Naive thymus-derived CD4-positive, alpha-beta T cell (primary cell): ENCODE data around the gene MAP2K7. TPM values are rescaled to one million over a fixed set of nuclear protein-coding genes. Genes with fewer than 3 reads are reported as not detected.
A peak's percentile ranks its signal among the peaks of the same experiment; 100 is the strongest.

Experiments
- ATAC-seq: fragments of 150-1000 bp; cut with Tn5 transposase; 2 replicates; pipeline ENCODE4 v1.10.0; 2021; ENCODE audit warnings: mild to moderate bottlenecking, moderate library complexity
- CTCF ChIA-PET: fragments of 350-600 bp; sonication (Branson Sonifier 250); formaldehyde crosslinking; loops from one replicate; lab custom pipeline; 2021; ENCODE audit warnings: antibody characterized with exemption; lab: Charles Lee
- POLR2A ChIA-PET: fragments of 350-600 bp; sonication (Branson Sonifier 250); formaldehyde crosslinking; loops from one replicate; lab custom pipeline; 2021; ENCODE audit warnings: antibody characterized with exemption, inconsistent platforms; lab: Charles Lee
- DNase-seq, 9 donors: peaks; one replicate each; pipeline versions ENCODE4 v3.0.0 to v3.0.0-alpha.2; 2020 to 2022; ENCODE audit warnings: mixed read lengths in 1 of 9
- H3K27ac ChIP-seq: one replicate; pipeline ENCODE4 v1.7.0; 2013; ENCODE audit warnings: mild to moderate bottlenecking, low read depth, low read length, moderate library complexity
- H3K27me3 ChIP-seq, 2 donors: one replicate each; pipeline ENCODE4 v1.7.0; 2013; ENCODE audit warnings: low read length in 2 of 2, mild to moderate bottlenecking in 2 of 2, moderate library complexity in 2 of 2; ENCODE audit not compliant: control insufficient read depth in 2 of 2, insufficient read depth in 2 of 2
- H3K36me3 ChIP-seq, 3 experiments: 1 replicate in 2 of 3; 2 replicates in 1 of 3; pipeline ENCODE4 v1.7.0; 2013; ENCODE audit warnings: low read length in 3 of 3, mild to moderate bottlenecking in 3 of 3, moderate library complexity in 1 of 3; ENCODE audit not compliant: insufficient read depth in 3 of 3, control insufficient read depth in 2 of 3
- H3K4me1 ChIP-seq, 2 donors: one replicate each; pipeline ENCODE4 v1.7.0; 2013; ENCODE audit warnings: low read length in 2 of 2, mild to moderate bottlenecking in 2 of 2, moderate library complexity in 1 of 2; ENCODE audit not compliant: control insufficient read depth in 2 of 2, insufficient read depth in 2 of 2
- H3K4me3 ChIP-seq: 2 replicates; pipeline ENCODE4 v1.7.0; 2013; ENCODE audit warnings: mild to moderate bottlenecking, low read length
- H3K9me3 ChIP-seq, 3 experiments: 1 replicate in 2 of 3; 2 replicates in 1 of 3; pipeline ENCODE4 v1.7.0; 2013; ENCODE audit warnings: low read length in 3 of 3; ENCODE audit not compliant: control insufficient read depth in 2 of 3
- H3K27ac Mint-ChIP-seq, 9 donors: one replicate each; pipeline ENCODE4 v1.8.0; 2020 to 2022; ENCODE audit warnings: mixed read lengths in 9 of 9, mild to moderate bottlenecking in 8 of 9, moderate library complexity in 5 of 9, inconsistent platforms in 2 of 9
- H3K27me3 Mint-ChIP-seq, 5 donors: one replicate each; pipeline ENCODE4 v1.8.0; 2021 to 2022; ENCODE audit warnings: mixed read lengths in 5 of 5, mild to moderate bottlenecking in 1 of 5
- H3K36me3 Mint-ChIP-seq, 5 donors: one replicate each; pipeline ENCODE4 v1.8.0; 2020 to 2022; ENCODE audit warnings: mixed read lengths in 5 of 5, mild to moderate bottlenecking in 3 of 5, inconsistent platforms in 1 of 5
- H3K4me1 Mint-ChIP-seq, 7 donors: one replicate each; pipeline ENCODE4 v1.8.0; 2020 to 2022; ENCODE audit warnings: mixed read lengths in 7 of 7, mild to moderate bottlenecking in 3 of 7, inconsistent platforms in 1 of 7
- H3K4me3 Mint-ChIP-seq, 10 donors: one replicate each; pipeline ENCODE4 v1.8.0; 2020 to 2022; ENCODE audit warnings: mild to moderate bottlenecking in 10 of 10, mixed read lengths in 10 of 10, moderate library complexity in 6 of 10, inconsistent platforms in 2 of 10
- H3K9me3 Mint-ChIP-seq, 11 donors: one replicate each; pipeline ENCODE4 v1.8.0; 2020 to 2022; ENCODE audit warnings: mixed read lengths in 11 of 11, mild to moderate bottlenecking in 4 of 11, inconsistent platforms in 1 of 11, moderate library complexity in 1 of 11
- intact Hi-C, 2 donors: fragments of 100-400 bp; cut with micrococcal nuclease; formaldehyde crosslinking; loops; one replicate each; pipeline ENCODE4 v1.15.1; 2023
- polyA plus RNA-seq, 2 donors: library from polyadenylated mRNA; unstranded; fragments of 300-500 nt; fragmentation: Illumina TruSeq; gene quantifications; one replicate each; pipeline ENCODE4 v1.2.3, GENCODE V29; 2021
- total RNA-seq, 6 experiments: library from RNA in 5 of 6; stranded (reverse) in 5 of 6; gene quantifications; 1 replicate in 5 of 6; 2 replicates in 1 of 6; pipeline ENCODE4 v1.2.3 and lab custom pipeline; 2021 to 2026

MAP2K7 gene
- total and polyA plus RNA-seq, 7 experiments from 2014 or later: 1.8 to 109 (median 64.4) TPM

GRCh38 chr19:7873304-7874075 lies 30.2 kb upstream of the MAP2K7 start:
- Mint-ChIP-seq H3K9me3 (peaks cover 0 to 4% (median 0%) of the 10 kb centered on the region in 11 donors), H3K27me3 (peaks cover 0 to 52% (median 8%) of the 10 kb centered on the region in 5 donors), H3K4me3 (peak overlapping the region; percentile 55 to 85 (median 74)), H3K4me1 (peaks cover 15 to 30% (median 24%) of the 10 kb centered on the region in 7 donors), H3K27ac (no peak overlapping the region), H3K36me3 (peaks cover 0 to 5% (median 0%) of the 10 kb centered on the region in 5 donors)
- Histone ChIP-seq H3K27me3 (peaks cover 0 to 2% of the 10 kb centered on the region in 2 donors), H3K4me1 (peaks cover 14 to 26% of the 10 kb centered on the region in 2 donors), H3K4me3 (no peak overlapping the region), H3K27ac (no peak overlapping the region), H3K9me3 (no peaks in the 10 kb centered on the region), H3K36me3 (no peaks in the 10 kb centered on the region)
- intact Hi-C loops: no loop called here
- no peak for DNase-seq
- ChIA-PET CTCF (interaction anchor here (1.0 kb wide), 1 partner anchor 55 kb away, joined by 3 read pairs; no protein-coding TSS in a partner anchor), POLR2A (interaction anchor here (1.2 kb wide), 1 partner anchor 11 kb away, joined by 3 read pairs; no protein-coding TSS in a partner anchor)
- ATAC-seq: no peak

GRCh38 chr19:7874076-7874896 lies 29.4 kb upstream of the MAP2K7 start, which contains the start of gene PRR36:
PRR36 (minus strand) TSS chr19:7874390; CDS start chr19:7873689, 701 bp downstream.
- no peak within 1 kb of the TSS for H3K4me3 ChIP-seq
- CTCF ChIA-PET: no interaction called here

GRCh38 chr19:7874897-7875273 lies 28.8 kb upstream of the MAP2K7 start:
- no peak overlapping the region for H3K4me3 ChIP-seq
- POLR2A ChIA-PET: interaction anchor here (1.1 to 1.3 kb wide), 2 partner anchors 12 to 29 kb away, joined by 3 read pairs; partner anchors contain the start of gene MAP2K7
- DNase-seq: no peak
- H3K27me3 ChIP-seq: peaks cover 0 to 2% of the 10 kb centered on the region in 2 donors
- no peaks in the 10 kb centered on the region for H3K36me3 ChIP-seq
- peaks cover 0 to 48% (median 8%) of the 10 kb centered on the region in 5 donors for H3K27me3 Mint-ChIP-seq
- no peak for ATAC-seq
- intact Hi-C loops: no loop called here
- no peak overlapping the region for H3K27ac ChIP-seq
- H3K4me1 ChIP-seq: peaks cover 10 to 26% of the 10 kb centered on the region in 2 donors
- no peaks in the 10 kb centered on the region for H3K9me3 ChIP-seq
- H3K4me3 Mint-ChIP-seq: peak overlapping the region in 9 of 10 donors; percentile 25 to 83 (median 53)
- peaks cover 0 to 5% (median 0%) of the 10 kb centered on the region in 5 donors for H3K36me3 Mint-ChIP-seq
- CTCF ChIA-PET: no interaction called here
- peaks cover 0 to 4% (median 0%) of the 10 kb centered on the region in 11 donors for H3K9me3 Mint-ChIP-seq
- H3K4me1 Mint-ChIP-seq: peaks cover 14 to 27% (median 21%) of the 10 kb centered on the region in 7 donors
- H3K27ac Mint-ChIP-seq: peak overlapping the region in 1 of 9 donors; percentile 67

More at GRCh38 chr19:7874076-7874896, 29.4 kb upstream of the MAP2K7 start, which contains the start of gene PRR36:
- Histone ChIP-seq H3K9me3 (no peaks in the 10 kb centered on the region), H3K27ac (no peak within 1 kb of the TSS), H3K4me1 (peaks cover 10 to 26% of the 10 kb centered on the region in 2 donors), H3K27me3 (peaks cover 0 to 2% of the 10 kb centered on the region in 2 donors), H3K36me3 (no peaks in the 10 kb centered on the region)
- peaks cover 0 to 48% (median 8%) of the 10 kb centered on the region in 5 donors for H3K27me3 Mint-ChIP-seq
- peaks cover 14 to 27% (median 21%) of the 10 kb centered on the region in 7 donors for H3K4me1 Mint-ChIP-seq
- H3K4me3 Mint-ChIP-seq: peak within 1 kb of the TSS; percentile 55 to 85 (median 74)
- peaks cover 0 to 5% (median 0%) of the 10 kb centered on the region in 5 donors for H3K36me3 Mint-ChIP-seq
- DNase-seq (no peak), ATAC-seq (no peak)
- H3K9me3 Mint-ChIP-seq: peaks cover 0 to 4% (median 0%) of the 10 kb centered on the region in 11 donors
- H3K27ac Mint-ChIP-seq: peak within 1 kb of the TSS in 1 of 9 donors; percentile 67
- intact Hi-C loops: no loop called here
- POLR2A ChIA-PET: interaction anchor here (1.1 kb wide), 1 partner anchor 29 kb away, joined by 3 read pairs; the partner anchor contains the start of gene MAP2K7

DNA sequence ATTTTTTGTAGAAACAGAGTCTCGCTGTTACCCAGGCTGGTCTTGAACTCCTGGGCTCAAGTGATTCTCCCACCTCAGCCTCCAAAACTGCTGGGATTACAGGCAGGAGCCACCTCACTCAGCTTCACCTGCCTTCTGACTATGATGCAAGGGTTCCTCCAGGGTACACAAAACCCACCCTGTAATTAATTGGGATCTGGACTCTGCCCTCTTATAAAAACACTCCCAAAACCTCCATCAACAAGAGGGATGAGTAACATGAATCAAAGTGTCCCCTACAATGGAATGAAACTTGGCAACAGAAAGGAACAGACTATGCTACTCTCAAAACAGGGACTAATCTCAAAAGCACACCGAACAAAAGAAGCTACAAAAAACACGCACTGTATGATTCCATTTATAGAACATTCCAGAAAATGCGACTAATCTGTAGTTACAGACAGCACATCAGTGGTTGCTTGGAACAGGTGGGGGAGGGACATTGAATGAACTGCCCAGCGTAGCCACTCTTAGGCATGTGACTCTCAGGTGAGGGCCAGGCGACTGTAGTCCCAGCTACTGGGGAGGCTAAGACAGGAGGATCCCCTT lies 26.3 kb upstream of the MAP2K7 start:
- H3K4me3 Mint-ChIP-seq: no peak overlapping the region

DNA sequence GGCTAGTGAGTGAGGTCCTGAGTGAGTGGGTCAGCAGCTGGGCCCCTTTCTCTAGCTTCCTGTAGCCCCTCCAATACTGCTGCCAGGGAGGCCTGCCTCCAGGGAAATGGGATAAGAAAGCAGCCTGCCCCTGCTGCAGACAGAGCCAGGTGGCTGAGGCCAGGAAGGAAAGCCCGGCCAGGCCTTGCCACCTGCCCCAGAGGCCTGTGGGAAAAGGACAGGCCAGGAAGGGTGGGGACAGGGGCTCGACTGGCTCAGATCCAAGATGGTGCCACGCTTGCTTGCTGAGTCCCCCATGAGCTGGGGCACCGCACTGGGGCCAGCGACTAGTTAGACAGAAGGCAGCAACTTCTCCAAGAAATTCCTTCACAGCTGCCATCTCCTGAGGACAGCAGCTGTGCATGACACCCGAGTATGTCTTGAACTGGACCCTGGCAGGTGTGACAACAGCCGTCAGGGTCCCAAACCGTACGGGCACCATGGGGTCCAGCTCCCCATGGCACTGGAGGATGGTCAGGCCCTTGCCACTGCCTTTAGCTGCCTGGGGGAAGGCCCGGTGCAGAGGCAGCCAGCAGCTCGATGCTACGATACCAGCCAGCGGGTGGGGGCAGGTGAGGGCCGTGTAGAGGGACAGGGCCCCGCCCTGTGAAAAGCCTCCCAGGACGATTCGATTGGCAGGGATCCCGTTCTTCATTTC lies 24.4 kb upstream of the MAP2K7 start:
- no peak for ATAC-seq
- Mint-ChIP-seq H3K4me3 (no peak overlapping the region), H3K9me3 (peaks cover 0 to 1% (median 0%) of the 10 kb centered on the region in 11 donors), H3K4me1 (peaks cover 0 to 7% (median 5%) of the 10 kb centered on the region in 7 donors), H3K27ac (no peak overlapping the region), H3K27me3 (peaks cover 0 to 24% (median 0%) of the 10 kb centered on the region in 5 donors), H3K36me3 (no peaks in the 10 kb centered on the region)
- DNase-seq: no peak
- CTCF ChIA-PET: interaction anchor here (0.6 to 1.1 kb wide), 2 partner anchors 10 to 932 kb away, joined by 4 to 5 read pairs; no protein-coding TSS in a partner anchor
- no peaks in the 10 kb centered on the region for H3K36me3 ChIP-seq
- intact Hi-C loops: no loop called here
- H3K4me3 ChIP-seq: no peak overlapping the region
- H3K9me3 ChIP-seq: no peaks in the 10 kb centered on the region
- POLR2A ChIA-PET: no interaction called here
- no peak overlapping the region for H3K27ac ChIP-seq
- H3K4me1 ChIP-seq: peaks cover 4 to 7% of the 10 kb centered on the region in 2 donors
- H3K27me3 ChIP-seq: no peaks in the 10 kb centered on the region

More for the DNA sequence above, 26.3 kb upstream of the MAP2K7 start:
- Histone ChIP-seq H3K36me3 (no peaks in the 10 kb centered on the region), H3K4me3 (no peak overlapping the region), H3K9me3 (no peaks in the 10 kb centered on the region), H3K4me1 (peaks cover 4 to 9% of the 10 kb centered on the region in 2 donors), H3K27me3 (peaks cover 0 to 2% of the 10 kb centered on the region in 2 donors), H3K27ac (no peak overlapping the region)
- Mint-ChIP-seq H3K4me1 (peaks cover 0 to 13% (median 5%) of the 10 kb centered on the region in 7 donors), H3K27me3 (peaks cover 0 to 32% (median 0%) of the 10 kb centered on the region in 5 donors), H3K36me3 (peaks cover 0 to 2% (median 0%) of the 10 kb centered on the region in 5 donors), H3K27ac (no peak overlapping the region), H3K9me3 (no peaks in the 10 kb centered on the region)
- DNase-seq (no peak), ATAC-seq (no peak)
- intact Hi-C loops: no loop called here
- ChIA-PET POLR2A (interaction anchor here (0.5 kb wide), 1 partner anchor 159 kb away, joined by 3 read pairs; no protein-coding TSS in a partner anchor), CTCF (no interaction called here)
